C4-2B (cell line): Measurements from ENCODE around the gene EMX1.

ENCODE experiments used
- ZFX ChIP-seq: fragments of 450-650 bp; IDR thresholded peaks from 2 replicates; pipeline ENCODE4 v1.6.1; 2017
- TF ChIP-seq, protein P1 (sequence below): fragments of 450-650 bp; conservative IDR thresholded peaks from 2 replicates; pipeline ENCODE4 v1.5.1; 2017; ENCODE audit warnings: mild to moderate bottlenecking

DNA sequence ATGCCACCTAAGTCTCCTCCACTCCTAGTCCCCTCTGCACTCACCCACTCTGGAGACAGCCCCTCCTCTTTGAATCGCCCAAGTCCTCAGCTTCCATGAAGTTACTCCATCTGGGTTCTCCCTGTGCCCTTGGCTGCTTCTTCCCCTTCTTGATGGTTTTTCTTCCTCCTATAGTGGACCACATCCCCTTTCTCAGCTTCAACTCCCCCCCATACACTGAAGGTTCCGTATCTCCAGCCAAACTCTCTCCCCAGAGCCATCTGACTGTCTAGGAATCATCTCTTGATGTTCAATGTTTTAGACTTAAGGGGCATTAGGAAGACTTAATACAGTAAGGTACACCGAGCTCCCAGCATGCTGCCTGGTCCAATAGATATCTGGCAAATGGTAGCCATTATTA is 39.6 kb downstream of the EMX1 start:
- TF ChIP-seq, protein P1, sequence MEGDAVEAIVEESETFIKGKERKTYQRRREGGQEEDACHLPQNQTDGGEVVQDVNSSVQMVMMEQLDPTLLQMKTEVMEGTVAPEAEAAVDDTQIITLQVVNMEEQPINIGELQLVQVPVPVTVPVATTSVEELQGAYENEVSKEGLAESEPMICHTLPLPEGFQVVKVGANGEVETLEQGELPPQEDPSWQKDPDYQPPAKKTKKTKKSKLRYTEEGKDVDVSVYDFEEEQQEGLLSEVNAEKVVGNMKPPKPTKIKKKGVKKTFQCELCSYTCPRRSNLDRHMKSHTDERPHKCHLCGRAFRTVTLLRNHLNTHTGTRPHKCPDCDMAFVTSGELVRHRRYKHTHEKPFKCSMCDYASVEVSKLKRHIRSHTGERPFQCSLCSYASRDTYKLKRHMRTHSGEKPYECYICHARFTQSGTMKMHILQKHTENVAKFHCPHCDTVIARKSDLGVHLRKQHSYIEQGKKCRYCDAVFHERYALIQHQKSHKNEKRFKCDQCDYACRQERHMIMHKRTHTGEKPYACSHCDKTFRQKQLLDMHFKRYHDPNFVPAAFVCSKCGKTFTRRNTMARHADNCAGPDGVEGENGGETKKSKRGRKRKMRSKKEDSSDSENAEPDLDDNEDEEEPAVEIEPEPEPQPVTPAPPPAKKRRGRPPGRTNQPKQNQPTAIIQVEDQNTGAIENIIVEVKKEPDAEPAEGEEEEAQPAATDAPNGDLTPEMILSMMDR = no peak
- TF ChIP-seq ZFX = no peak
